ENCODE results near the gene CNTN4. TPM values are rescaled to one million over a fixed set of nuclear protein-coding genes. Genes with fewer than 3 reads are reported as not detected.

Gene CNTN4
- total and polyA plus RNA-seq, 2 experiments from 2014 or later = 0.91 to 4.0 TPM

- Histone ChIP-seq H3F3A (replicated peaks; ENCODE audit: low read depth) (no peaks in the 10 kb centered on the region), H3K27ac (ENCODE audit: low read depth) (no peak overlapping the region), H3K4me3 (no peak overlapping the region), H3K4me1 (ENCODE audit: insufficient read depth) (no peaks in the 10 kb centered on the region), H2AFZ (no peak overlapping the region), H3K9me2 (ENCODE audit: insufficient read depth) (no peaks in the 10 kb centered on the region), H3K27me3 (ENCODE audit: insufficient read depth) (no peaks in the 10 kb centered on the region), H3K79me2 (replicated peaks; ENCODE audit: insufficient read depth) (no peaks in the 10 kb centered on the region), H4K20me1 (replicated peaks; ENCODE audit: insufficient read depth) (no peaks in the 10 kb centered on the region), H3K4me2 (no peak overlapping the region), H3K36me3 (ENCODE audit: insufficient read depth) (no peaks in the 10 kb centered on the region)
- Mint-ChIP-seq H3K36me3 (ENCODE audit: low read depth) (peaks cover 18% of the 10 kb centered on the region), H3K9me3 (peaks cover 91% of the 10 kb centered on the region), H3K4me3 (no peak overlapping the region), H3K27me3 (ENCODE audit: insufficient read depth, low read depth, poor library complexity) (no peaks in the 10 kb centered on the region), H3K27ac (no peak overlapping the region), H3K4me1 (no peaks in the 10 kb centered on the region)
- TF ChIP-seq EZH2 (IDR thresholded peaks at IDR 0.05; ENCODE audit: low read depth, unreplicated experiment) (no peak), STAT1 (IDR thresholded peaks at IDR 0.05; ENCODE audit: unreplicated experiment) (no peak), ETS1 (IDR thresholded peaks at IDR 0.05) (no peak), CREB1 (CRISPR knock-in tag; IDR thresholded peaks at IDR 0.05; ENCODE audit: low read depth) (no peak)
- TF ChIP-seq, protein P1, sequence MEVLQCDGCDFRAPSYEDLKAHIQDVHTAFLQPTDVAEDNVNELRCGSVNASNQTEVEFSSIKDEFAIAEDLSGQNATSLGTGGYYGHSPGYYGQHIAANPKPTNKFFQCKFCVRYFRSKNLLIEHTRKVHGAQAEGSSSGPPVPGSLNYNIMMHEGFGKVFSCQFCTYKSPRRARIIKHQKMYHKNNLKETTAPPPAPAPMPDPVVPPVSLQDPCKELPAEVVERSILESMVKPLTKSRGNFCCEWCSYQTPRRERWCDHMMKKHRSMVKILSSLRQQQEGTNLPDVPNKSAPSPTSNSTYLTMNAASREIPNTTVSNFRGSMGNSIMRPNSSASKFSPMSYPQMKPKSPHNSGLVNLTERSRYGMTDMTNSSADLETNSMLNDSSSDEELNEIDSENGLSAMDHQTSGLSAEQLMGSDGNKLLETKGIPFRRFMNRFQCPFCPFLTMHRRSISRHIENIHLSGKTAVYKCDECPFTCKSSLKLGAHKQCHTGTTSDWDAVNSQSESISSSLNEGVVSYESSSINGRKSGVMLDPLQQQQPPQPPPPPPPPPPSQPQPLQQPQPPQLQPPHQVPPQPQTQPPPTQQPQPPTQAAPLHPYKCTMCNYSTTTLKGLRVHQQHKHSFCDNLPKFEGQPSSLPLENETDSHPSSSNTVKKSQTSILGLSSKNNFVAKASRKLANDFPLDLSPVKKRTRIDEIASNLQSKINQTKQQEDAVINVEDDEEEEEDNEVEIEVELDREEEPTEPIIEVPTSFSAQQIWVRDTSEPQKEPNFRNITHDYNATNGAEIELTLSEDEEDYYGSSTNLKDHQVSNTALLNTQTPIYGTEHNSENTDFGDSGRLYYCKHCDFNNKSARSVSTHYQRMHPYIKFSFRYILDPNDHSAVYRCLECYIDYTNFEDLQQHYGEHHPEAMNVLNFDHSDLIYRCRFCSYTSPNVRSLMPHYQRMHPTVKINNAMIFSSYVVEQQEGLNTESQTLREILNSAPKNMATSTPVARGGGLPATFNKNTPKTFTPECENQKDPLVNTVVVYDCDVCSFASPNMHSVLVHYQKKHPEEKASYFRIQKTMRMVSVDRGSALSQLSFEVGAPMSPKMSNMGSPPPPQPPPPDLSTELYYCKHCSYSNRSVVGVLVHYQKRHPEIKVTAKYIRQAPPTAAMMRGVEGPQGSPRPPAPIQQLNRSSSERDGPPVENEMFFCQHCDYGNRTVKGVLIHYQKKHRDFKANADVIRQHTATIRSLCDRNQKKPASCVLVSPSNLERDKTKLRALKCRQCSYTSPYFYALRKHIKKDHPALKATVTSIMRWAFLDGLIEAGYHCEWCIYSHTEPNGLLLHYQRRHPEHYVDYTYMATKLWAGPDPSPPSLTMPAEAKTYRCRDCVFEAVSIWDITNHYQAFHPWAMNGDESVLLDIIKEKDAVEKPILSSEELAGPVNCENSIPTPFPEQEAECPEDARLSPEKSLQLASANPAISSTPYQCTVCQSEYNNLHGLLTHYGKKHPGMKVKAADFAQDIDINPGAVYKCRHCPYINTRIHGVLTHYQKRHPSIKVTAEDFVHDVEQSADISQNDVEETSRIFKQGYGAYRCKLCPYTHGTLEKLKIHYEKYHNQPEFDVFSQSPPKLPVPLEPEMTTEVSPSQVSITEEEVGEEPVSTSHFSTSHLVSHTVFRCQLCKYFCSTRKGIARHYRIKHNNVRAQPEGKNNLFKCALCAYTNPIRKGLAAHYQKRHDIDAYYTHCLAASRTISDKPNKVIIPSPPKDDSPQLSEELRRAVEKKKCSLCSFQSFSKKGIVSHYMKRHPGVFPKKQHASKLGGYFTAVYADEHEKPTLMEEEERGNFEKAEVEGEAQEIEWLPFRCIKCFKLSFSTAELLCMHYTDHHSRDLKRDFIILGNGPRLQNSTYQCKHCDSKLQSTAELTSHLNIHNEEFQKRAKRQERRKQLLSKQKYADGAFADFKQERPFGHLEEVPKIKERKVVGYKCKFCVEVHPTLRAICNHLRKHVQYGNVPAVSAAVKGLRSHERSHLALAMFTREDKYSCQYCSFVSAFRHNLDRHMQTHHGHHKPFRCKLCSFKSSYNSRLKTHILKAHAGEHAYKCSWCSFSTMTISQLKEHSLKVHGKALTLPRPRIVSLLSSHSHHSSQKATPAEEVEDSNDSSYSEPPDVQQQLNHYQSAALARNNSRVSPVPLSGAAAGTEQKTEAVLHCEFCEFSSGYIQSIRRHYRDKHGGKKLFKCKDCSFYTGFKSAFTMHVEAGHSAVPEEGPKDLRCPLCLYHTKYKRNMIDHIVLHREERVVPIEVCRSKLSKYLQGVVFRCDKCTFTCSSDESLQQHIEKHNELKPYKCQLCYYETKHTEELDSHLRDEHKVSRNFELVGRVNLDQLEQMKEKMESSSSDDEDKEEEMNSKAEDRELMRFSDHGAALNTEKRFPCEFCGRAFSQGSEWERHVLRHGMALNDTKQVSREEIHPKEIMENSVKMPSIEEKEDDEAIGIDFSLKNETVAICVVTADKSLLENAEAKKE (CRISPR knock-in tag; IDR thresholded peaks at IDR 0.05) = no peak
- TF ChIP-seq, protein P2, sequence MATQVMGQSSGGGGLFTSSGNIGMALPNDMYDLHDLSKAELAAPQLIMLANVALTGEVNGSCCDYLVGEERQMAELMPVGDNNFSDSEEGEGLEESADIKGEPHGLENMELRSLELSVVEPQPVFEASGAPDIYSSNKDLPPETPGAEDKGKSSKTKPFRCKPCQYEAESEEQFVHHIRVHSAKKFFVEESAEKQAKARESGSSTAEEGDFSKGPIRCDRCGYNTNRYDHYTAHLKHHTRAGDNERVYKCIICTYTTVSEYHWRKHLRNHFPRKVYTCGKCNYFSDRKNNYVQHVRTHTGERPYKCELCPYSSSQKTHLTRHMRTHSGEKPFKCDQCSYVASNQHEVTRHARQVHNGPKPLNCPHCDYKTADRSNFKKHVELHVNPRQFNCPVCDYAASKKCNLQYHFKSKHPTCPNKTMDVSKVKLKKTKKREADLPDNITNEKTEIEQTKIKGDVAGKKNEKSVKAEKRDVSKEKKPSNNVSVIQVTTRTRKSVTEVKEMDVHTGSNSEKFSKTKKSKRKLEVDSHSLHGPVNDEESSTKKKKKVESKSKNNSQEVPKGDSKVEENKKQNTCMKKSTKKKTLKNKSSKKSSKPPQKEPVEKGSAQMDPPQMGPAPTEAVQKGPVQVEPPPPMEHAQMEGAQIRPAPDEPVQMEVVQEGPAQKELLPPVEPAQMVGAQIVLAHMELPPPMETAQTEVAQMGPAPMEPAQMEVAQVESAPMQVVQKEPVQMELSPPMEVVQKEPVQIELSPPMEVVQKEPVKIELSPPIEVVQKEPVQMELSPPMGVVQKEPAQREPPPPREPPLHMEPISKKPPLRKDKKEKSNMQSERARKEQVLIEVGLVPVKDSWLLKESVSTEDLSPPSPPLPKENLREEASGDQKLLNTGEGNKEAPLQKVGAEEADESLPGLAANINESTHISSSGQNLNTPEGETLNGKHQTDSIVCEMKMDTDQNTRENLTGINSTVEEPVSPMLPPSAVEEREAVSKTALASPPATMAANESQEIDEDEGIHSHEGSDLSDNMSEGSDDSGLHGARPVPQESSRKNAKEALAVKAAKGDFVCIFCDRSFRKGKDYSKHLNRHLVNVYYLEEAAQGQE (IDR thresholded peaks at IDR 0.05; ENCODE audit: unreplicated experiment) = no peak
- ATAC-seq (no peak), DNase-seq (ENCODE audit: low spot score) (no peak)
Measured at GRCh38 chr3:2261747-2262146, 163.1 kb downstream of the CNTN4 start.

All from GM23338 (cell line).